T-helper 1 cell treated with Interleukin-12 subunit alpha and Interleukin-12 subunit beta and Interleukin-4 antibody, amounts not matched to agents 30 ng/mL and 1 ng/mL, for 36 hours (primary cell): ENCODE measurements around the gene GINS2. TPM values are rescaled to one million over a fixed set of nuclear protein-coding genes. Genes with fewer than 3 reads are reported as not detected.

Experiments used
- intact Hi-C: fragments of 100-400 bp; cut with micrococcal nuclease; formaldehyde crosslinking; loops from one replicate; pipeline ENCODE4 v1.15.1; 2024
- total RNA-seq: library from RNA; stranded (reverse); gene quantifications from 2 replicates; pipeline ENCODE4 v1.2.3, GENCODE V29; 2022

The GINS2 gene
- total RNA-seq, 1 donor from 2014 or later, result 39.6 TPM

- intact Hi-C loops, result no loop called here
Measured at GRCh38 chr16:85690469-85691064, 1.8 kb upstream of the GINS2 start.

- intact Hi-C loops, result loop anchor here (1.0 to 5.0 kb wide), 5 partner anchors 109 to 663 kb away; partner anchors contain the start of genes COX4I1, EMC8 and KIAA0513
Measured at GRCh38 chr16:85689950-85690320, 1.2 kb upstream of the GINS2 start.

- intact Hi-C loops, result loop anchor here (1.0 to 5.0 kb wide), 5 partner anchors 110 to 662 kb away; partner anchors contain the start of genes COX4I1, EMC8 and KIAA0513
Measured at GRCh38 chr16:85689285-85689949, 663 bp upstream of the GINS2 start.

GRCh38 chr16:85687651-85688471 is 893 bp downstream of the GINS2 start:
- intact Hi-C loops, result loop anchor here (1.0 to 5.0 kb wide), 3 partner anchors 75 to 661 kb away; partner anchors contain the start of genes GSE1 and KIAA0513

GRCh38 chr16:85686912-85687591 is 1.7 kb downstream of the GINS2 start:
- intact Hi-C loops, result loop anchor here (5.0 kb wide), 1 partner anchor 660 kb away; the partner anchor contains the start of gene KIAA0513

- intact Hi-C loops, result loop anchor here (5.0 kb wide), 1 partner anchor 658 kb away; the partner anchor contains the start of gene KIAA0513
Measured at GRCh38 chr16:85685251-85685650, 3.5 kb downstream of the GINS2 start.

GRCh38 chr16:85683363-85683762 is 5.4 kb downstream of the GINS2 start:
- intact Hi-C loops, result no loop called here

- intact Hi-C loops, result no loop called here
Measured at GRCh38 chr16:85682516-85682915, 6.2 kb downstream of the GINS2 start.

GRCh38 chr16:85681255-85681654 is 7.5 kb downstream of the GINS2 start:
- intact Hi-C loops, result no loop called here

- intact Hi-C loops, result no loop called here
Measured at GRCh38 chr16:85680352-85680944, 8.3 kb downstream of the GINS2 start.

- intact Hi-C loops, result no loop called here
Measured at GRCh38 chr16:85679870-85680269, 8.9 kb downstream of the GINS2 start.

GRCh38 chr16:85678821-85679220 is 9.9 kb downstream of the GINS2 start:
- intact Hi-C loops, result no loop called here

GRCh38 chr16:85678016-85678415 is 10.7 kb downstream of the GINS2 start:
- intact Hi-C loops, result no loop called here

GRCh38 chr16:85677383-85677967 is 11.3 kb downstream of the GINS2 start:
- intact Hi-C loops, result no loop called here

- intact Hi-C loops, result no loop called here
Measured at GRCh38 chr16:85676466-85676865, 12.3 kb downstream of the GINS2 start.

GRCh38 chr16:85675251-85675874 is 13.4 kb downstream of the GINS2 start:
- intact Hi-C loops, result no loop called here

GRCh38 chr16:85674828-85675227 is 13.9 kb downstream of the GINS2 start:
- intact Hi-C loops, result no loop called here

- intact Hi-C loops, result no loop called here
Measured at GRCh38 chr16:85674418-85674755, 14.4 kb downstream of the GINS2 start.

- intact Hi-C loops, result no loop called here
Measured at GRCh38 chr16:85673529-85674417, 15.0 kb downstream of the GINS2 start.
